ENCODE data around the gene DNMT3L.
"Not testable (repeated sequence)": the region's sequence is repeated elsewhere in the genome, so short reads cannot be mapped to it uniquely, and the experiment has no call there.

The DNMT3L gene

DNA sequence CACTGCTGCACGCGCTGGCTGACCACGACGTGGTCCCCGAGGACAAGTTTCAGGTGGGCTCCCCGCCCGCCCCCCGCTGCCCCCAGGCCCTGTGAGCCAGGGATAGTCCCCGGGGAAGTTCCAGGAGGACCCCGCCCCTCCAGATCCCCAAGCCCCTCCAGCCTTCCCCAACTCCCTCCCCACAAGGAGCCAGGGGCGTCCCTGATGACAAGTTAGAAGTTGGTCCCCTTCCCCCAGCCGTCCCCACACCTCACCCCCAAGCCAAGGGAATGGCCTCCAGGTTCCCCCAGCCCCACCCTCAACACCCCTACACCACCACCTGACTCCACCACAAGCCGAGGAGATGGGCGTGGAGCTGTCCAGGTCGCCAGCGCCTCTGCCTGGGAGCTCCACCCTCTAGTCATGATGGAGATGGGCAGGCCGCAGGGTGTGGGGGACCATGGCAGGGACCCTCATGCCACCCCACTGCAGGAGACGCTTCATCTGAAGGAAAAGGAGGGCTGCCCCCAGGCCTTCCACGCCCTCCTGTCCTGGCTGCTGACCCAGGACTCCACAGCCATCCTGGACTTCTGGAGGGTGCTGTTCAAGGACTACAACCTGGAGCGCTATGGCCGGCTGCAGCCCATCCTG lies 24.5 kb upstream of the DNMT3L start:
- TF ChIP-seq CTCF (IDR thresholded peaks at IDR 0.05; ENCODE audit: control insufficient read depth, insufficient read depth, low read depth, low read length, missing control alignments), result no peak
- no peak overlapping the region for H3K4me3 ChIP-seq (ENCODE audit: control insufficient read depth, low read depth, low read length)
- DNase-seq (ENCODE audit: low read depth), result no peak

DNA sequence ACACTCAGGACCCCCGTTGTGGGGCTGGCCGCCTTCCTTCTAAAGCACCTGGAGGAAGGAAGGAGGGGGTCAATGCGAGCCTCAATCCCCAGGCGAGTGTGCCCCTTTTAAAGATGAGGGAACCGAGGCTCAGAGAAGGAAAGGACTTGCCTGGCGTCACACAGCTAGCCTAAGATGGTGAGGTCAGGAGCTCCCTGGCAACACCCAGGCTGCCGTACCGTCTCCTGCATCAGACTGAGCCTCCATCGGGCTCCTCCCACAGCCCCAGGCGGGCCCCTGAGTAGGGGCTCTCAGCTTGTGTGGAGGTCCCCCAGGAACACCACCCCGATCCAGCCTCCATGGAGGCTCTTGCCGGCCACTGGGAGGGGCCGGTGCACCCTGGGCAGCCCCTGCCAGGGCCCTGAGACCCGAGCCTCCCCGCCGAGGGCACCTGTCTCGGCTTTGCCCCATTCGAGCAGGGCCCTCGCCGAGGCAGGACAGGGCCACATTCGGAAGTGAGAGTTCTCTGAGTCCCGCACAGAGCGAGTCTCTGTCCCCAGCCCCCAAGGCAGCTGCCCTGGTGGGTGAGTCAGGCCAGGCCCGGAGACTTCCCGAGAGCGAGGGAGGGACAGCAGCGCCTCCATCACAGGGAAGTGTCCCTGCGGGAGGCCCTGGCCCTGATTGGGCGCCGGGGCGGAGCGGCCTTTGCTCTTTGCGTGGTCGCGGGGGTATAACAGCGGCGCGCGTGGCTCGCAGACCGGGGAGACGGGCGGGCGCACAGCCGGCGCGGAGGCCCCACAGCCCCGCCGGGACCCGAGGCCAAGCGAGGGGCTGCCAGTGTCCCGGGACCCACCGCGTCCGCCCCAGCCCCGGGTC lies 23.7 kb upstream of the DNMT3L start, which contains the start of gene AIRE:
Gene AIRE (plus strand): TSS at position 739 of the 855 bp plus-strand sequence. CDS start 131 bp downstream, outside the sequence.
- no peak for TF ChIP-seq CTCF (IDR thresholded peaks at IDR 0.05; ENCODE audit: control insufficient read depth, insufficient read depth, low read depth, low read length, missing control alignments)
- DNase-seq (ENCODE audit: low read depth), result no peak
- H3K4me3 ChIP-seq (ENCODE audit: control insufficient read depth, low read depth, low read length), result no peak within 1 kb of the TSS

DNA sequence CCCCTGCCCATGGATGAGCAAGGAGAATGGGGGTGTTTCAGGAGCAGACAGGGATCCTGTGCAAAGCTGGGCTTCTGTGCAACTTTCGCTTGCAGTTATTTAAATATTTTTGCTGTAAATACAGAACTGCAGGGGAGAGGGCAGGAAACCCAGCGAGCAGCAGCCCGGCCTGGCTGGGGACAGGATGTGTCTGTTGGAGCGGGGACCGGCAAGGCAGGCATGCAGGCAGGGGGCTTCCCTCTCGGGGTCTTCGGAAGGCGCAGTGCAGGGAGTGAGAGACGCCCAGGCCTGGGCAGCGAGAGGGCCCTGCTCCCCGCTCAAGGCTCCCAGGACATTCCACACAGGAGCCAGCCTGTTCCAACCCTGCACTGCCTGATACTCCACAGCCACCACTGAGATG lies 22.3 kb upstream of the DNMT3L start:
- H3K4me3 ChIP-seq (ENCODE audit: control insufficient read depth, low read depth, low read length), result no peak overlapping the region
- DNase-seq (ENCODE audit: low read depth), result no peak
- no peak for TF ChIP-seq CTCF (IDR thresholded peaks at IDR 0.05; ENCODE audit: control insufficient read depth, insufficient read depth, low read depth, low read length, missing control alignments)

GRCh38 chr21:44283211-44283785 lies 21.6 kb upstream of the DNMT3L start:
- not testable (repeated sequence) for H3K4me3 ChIP-seq (ENCODE audit: control insufficient read depth, low read depth, low read length); DNase-seq (ENCODE audit: low read depth)

- no peak for DNase-seq (ENCODE audit: low read depth)
- H3K4me3 ChIP-seq (ENCODE audit: control insufficient read depth, low read depth, low read length), result no peak overlapping the region
- TF ChIP-seq CTCF (IDR thresholded peaks at IDR 0.05; ENCODE audit: control insufficient read depth, insufficient read depth, low read depth, low read length, missing control alignments), result no peak
Measured at GRCh38 chr21:44282370-44282769, 20.7 kb upstream of the DNMT3L start.

DNA sequence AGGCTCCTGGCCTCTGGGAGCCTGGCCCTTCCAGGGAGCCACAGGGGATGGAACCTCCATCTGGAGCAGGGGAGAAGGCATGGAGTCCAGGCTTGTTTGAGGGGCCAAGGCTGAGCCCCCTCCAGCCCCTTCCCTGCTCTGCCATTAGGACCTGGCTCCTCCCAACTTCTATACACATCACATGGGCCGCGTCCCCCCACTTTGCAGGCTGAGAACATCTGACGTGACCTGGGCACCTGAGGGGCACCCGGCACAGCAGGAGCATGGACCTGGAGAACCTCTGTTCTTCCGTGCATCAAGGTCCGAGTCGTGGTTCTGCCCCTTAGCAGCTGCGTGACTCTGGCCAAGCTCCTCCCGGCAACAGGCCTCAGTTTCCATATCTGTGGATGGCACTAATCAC lies 20.1 kb upstream of the DNMT3L start:
- H3K4me3 ChIP-seq (ENCODE audit: control insufficient read depth, low read depth, low read length), result no peak overlapping the region
- no peak for DNase-seq (ENCODE audit: low read depth)
- no peak for TF ChIP-seq CTCF (IDR thresholded peaks at IDR 0.05; ENCODE audit: control insufficient read depth, insufficient read depth, low read depth, low read length, missing control alignments)

Measured in AG09309 (cell line).